HepG2 (cell line): ENCODE results near the gene WBP1. TPM values are rescaled to one million over a fixed set of nuclear protein-coding genes. Genes with fewer than 3 reads are reported as not detected.

Source experiments
- ATAC-seq: fragments of 200-7000 bp; cut with Tn5 transposase; 3 replicates; pipeline ENCODE4 v1.9.1; 2020; ENCODE audit warnings: mild to moderate bottlenecking, moderate library complexity
- BruUV-seq: library from RNA; stranded (reverse); fragments of 400-500 nt; replicated peaks from 2 replicates; lab custom pipeline; 2021; lab: Mats Ljungman, UMichigan
- CTCF ChIA-PET: fragments of 300-600 bp; formaldehyde crosslinking; extraction: SDS; loops from one replicate; lab custom pipeline; 2021; ENCODE audit warnings: low total read pairs, inconsistent platforms, low intra/inter-chr PET ratio; lab: Yijun Ruan, JAX
- POLR2A ChIA-PET: fragments of 350-600 bp; sonication (Branson Sonifier 250); formaldehyde crosslinking; loops from one replicate; lab custom pipeline; 2020; ENCODE audit warnings: antibody characterized with exemption, inconsistent platforms; lab: Yijun Ruan, JAX
- DNase-seq: peaks from one replicate; pipeline ENCODE4 v3.0.0-alpha.2; 2015; ENCODE audit warnings: low spot score
- FAIRE-seq: peaks from 3 replicates; lab custom pipeline; 2011; peaks lifted over from hg19 to GRCh38; lab: Jason Lieb, UNC
- H2AFZ ChIP-seq: one replicate; pipeline ENCODE4 v1.6.1; 2011; ENCODE audit warnings: low read length, inconsistent platforms
- H3K27ac ChIP-seq: fragments of 300-600 bp; 3 replicates; pipeline ENCODE4 v1.8.0; 2011; ENCODE audit warnings: mixed run types, mild to moderate bottlenecking, mixed read lengths, low read length, inconsistent platforms; ENCODE audit not compliant: insufficient read depth; ENCODE audit errors: extremely low read length
- H3K27me3 ChIP-seq, 2 experiments: fragments of 200-600 bp in 1 of 2; 2 replicates in 1 of 2; 3 replicates in 1 of 2; pipeline versions ENCODE4 v1.6.0 to v1.8.0; 2011; ENCODE audit warnings: low read length in 2 of 2, mild to moderate bottlenecking in 2 of 2, moderate library complexity in 2 of 2, inconsistent platforms in 1 of 2; ENCODE audit not compliant: insufficient read depth in 2 of 2, control insufficient read depth in 1 of 2
- H3K36me3 ChIP-seq, 2 experiments: fragments of 200-600 bp in 1 of 2; replicated peaks in 1 of 2; 2 replicates in 1 of 2; 3 replicates in 1 of 2; pipeline versions ENCODE4 v1.5.1 to v1.8.0; 2011; ENCODE audit warnings: low read length in 2 of 2, inconsistent platforms in 1 of 2; ENCODE audit not compliant: insufficient read depth in 2 of 2, control insufficient read depth in 1 of 2
- H3K4me1 ChIP-seq: 2 replicates; pipeline ENCODE4 v1.5.1; 2012; ENCODE audit warnings: low read length, inconsistent platforms; ENCODE audit not compliant: insufficient read depth
- H3K4me2 ChIP-seq: 2 replicates; pipeline ENCODE4 v1.6.0; 2011; ENCODE audit warnings: low read depth, low read length, inconsistent platforms
- H3K4me3 ChIP-seq, 3 experiments: fragments of 200-600 bp in 1 of 3; sonication (generic), shearing (Covaris generic) in 1 of 3; replicated peaks in 1 of 3; 2 replicates each; pipeline ENCODE4 v1.5.1; 2011 to 2016; ENCODE audit warnings: low read length in 3 of 3, inconsistent platforms in 2 of 3, low read depth in 2 of 3, mild to moderate bottlenecking in 2 of 3, control low read depth in 1 of 3, mixed read lengths in 1 of 3; ENCODE audit not compliant: insufficient read depth in 1 of 3
- H3K79me2 ChIP-seq: one replicate; pipeline ENCODE4 v1.6.1; 2011; ENCODE audit warnings: low read length, inconsistent platforms; ENCODE audit not compliant: insufficient read depth
- H3K9ac ChIP-seq: 2 replicates; pipeline ENCODE4 v1.6.0; 2011; ENCODE audit warnings: mild to moderate bottlenecking, low read depth, low read length, inconsistent platforms; ENCODE audit not compliant: insufficient read depth
- H3K9me3 ChIP-seq: 2 replicates; pipeline ENCODE4 v1.5.1; 2012; ENCODE audit warnings: mild to moderate bottlenecking, low read length
- H4K20me1 ChIP-seq: 2 replicates; pipeline ENCODE4 v1.6.0; 2011; ENCODE audit warnings: inconsistent platforms, mild to moderate bottlenecking, low read length, moderate library complexity; ENCODE audit not compliant: insufficient read depth
- ERF ChIP-seq: IDR thresholded peaks from 2 replicates; pipeline ENCODE4 v1.6.1; 2018; ENCODE audit warnings: missing biosample characterization, missing genetic modification reagents
- GPN1 ChIP-seq: sonication (generic); formaldehyde crosslinking; IDR thresholded peaks from 2 replicates; pipeline ENCODE4 v1.5.1; 2020; ENCODE audit warnings: missing genetic modification reagents, borderline replicate concordance
- NFIC ChIP-seq: IDR thresholded peaks from 2 replicates; pipeline ENCODE4 v1.6.1; 2012; ENCODE audit warnings: mild to moderate bottlenecking, low read length, inconsistent platforms
- ONECUT2 ChIP-seq: sonication (generic); formaldehyde crosslinking; IDR thresholded peaks from 2 replicates; pipeline ENCODE4 v1.4.0; 2020; ENCODE audit warnings: missing genetic modification reagents
- ZNF232 ChIP-seq: sonication (generic); formaldehyde crosslinking; IDR thresholded peaks from 2 replicates; pipeline ENCODE4 v1.4.0; 2020; ENCODE audit warnings: missing genetic modification reagents, borderline replicate concordance
- ZNF24 ChIP-seq: fragments of 450-650 bp; IDR thresholded peaks from 2 replicates; pipeline ENCODE4 v1.6.1; 2017; ENCODE audit warnings: antibody characterized with exemption, mild to moderate bottlenecking
- ZNF263 ChIP-seq: sonication (generic); formaldehyde crosslinking; IDR thresholded peaks from 2 replicates; pipeline ENCODE4 v1.4.0; 2020; ENCODE audit warnings: missing genetic modification reagents
- ZNF567 ChIP-seq: sonication (generic); formaldehyde crosslinking; IDR thresholded peaks from 2 replicates; pipeline ENCODE4 v1.8.1; 2023; ENCODE audit warnings: mild to moderate bottlenecking, missing genetic modification reagents, borderline replicate concordance
- ZNF775 ChIP-seq: sonication (generic); formaldehyde crosslinking; IDR thresholded peaks from 2 replicates; pipeline ENCODE4 v1.4.0; 2020; ENCODE audit warnings: missing genetic modification reagents, mild to moderate bottlenecking, moderate library complexity, borderline replicate concordance
- WGBS: methylation state at CpG from one replicate; pipeline ENCODE4 v1.1.6; 2017; ENCODE audit warnings: low lambda C conversion rate; 5-methylcytosine and 5-hydroxymethylcytosine counted together
- in situ Hi-C: cut with HindIII; loops from 2 replicates; pipeline ENCODE4 v1.10.0; 2017; ENCODE audit warnings: low pct_unique_long_range_greater_than_20kb; ENCODE audit not compliant: extremely low pct_ligation_motif_present
- intact Hi-C: fragments of 100-400 bp; cut with micrococcal nuclease; formaldehyde crosslinking; loops from one replicate; pipeline ENCODE4 v1.10.0; 2022; ENCODE audit not compliant: unreplicated experiment
- polyA plus RNA-seq, 8 experiments: library from polyadenylated mRNA; depleted of rRNA in 3 of 8; stranded (reverse) in 7 of 8; unstranded in 1 of 8; fragments of >200 nt; fragmentation: Illumina TruSeq in 4 of 8; extraction: Trizol in 4 of 8; gene quantifications; 2 replicates each; pipeline versions ENCODE4 v1.2.1 to v1.2.3, GENCODE V29; 2011 to 2016; ENCODE audit warnings: low read depth in 4 of 8, missing spikeins in 1 of 8, mixed read lengths in 1 of 8; ENCODE audit not compliant: insufficient read depth in 1 of 8
- total RNA-seq, 5 experiments: library from RNA; depleted of rRNA; stranded (reverse); fragments of >200 nt; fragmentation: Illumina TruSeq; extraction: Trizol; gene quantifications; 2 replicates each; pipeline ENCODE4 v1.2.3, GENCODE V29; 2016; ENCODE audit warnings: low read depth in 1 of 5
- TF ChIP-seq, protein P1 (sequence below): IDR thresholded peaks from 2 replicates; pipeline ENCODE4 v1.6.1; 2018; ENCODE audit warnings: missing genetic modification reagents, mild to moderate bottlenecking, missing compliant biosample characterization
- TF ChIP-seq, protein P2 (sequence below): sonication (generic); formaldehyde crosslinking; IDR thresholded peaks from 2 replicates; pipeline ENCODE4 v1.8.1; 2023; ENCODE audit warnings: mild to moderate bottlenecking, missing genetic modification reagents
- TF ChIP-seq, protein P3 (sequence below): sonication (generic); formaldehyde crosslinking; IDR thresholded peaks from 2 replicates; pipeline ENCODE4 v1.5.1; 2020; ENCODE audit warnings: mild to moderate bottlenecking, missing genetic modification reagents, borderline replicate concordance

WBP1 gene
- total and polyA plus RNA-seq, 2 of the 13 experiments (the other 11 are each of a cell fraction or from before 2014, with no cell fraction given): 38.8 to 85.7 TPM

DNA sequence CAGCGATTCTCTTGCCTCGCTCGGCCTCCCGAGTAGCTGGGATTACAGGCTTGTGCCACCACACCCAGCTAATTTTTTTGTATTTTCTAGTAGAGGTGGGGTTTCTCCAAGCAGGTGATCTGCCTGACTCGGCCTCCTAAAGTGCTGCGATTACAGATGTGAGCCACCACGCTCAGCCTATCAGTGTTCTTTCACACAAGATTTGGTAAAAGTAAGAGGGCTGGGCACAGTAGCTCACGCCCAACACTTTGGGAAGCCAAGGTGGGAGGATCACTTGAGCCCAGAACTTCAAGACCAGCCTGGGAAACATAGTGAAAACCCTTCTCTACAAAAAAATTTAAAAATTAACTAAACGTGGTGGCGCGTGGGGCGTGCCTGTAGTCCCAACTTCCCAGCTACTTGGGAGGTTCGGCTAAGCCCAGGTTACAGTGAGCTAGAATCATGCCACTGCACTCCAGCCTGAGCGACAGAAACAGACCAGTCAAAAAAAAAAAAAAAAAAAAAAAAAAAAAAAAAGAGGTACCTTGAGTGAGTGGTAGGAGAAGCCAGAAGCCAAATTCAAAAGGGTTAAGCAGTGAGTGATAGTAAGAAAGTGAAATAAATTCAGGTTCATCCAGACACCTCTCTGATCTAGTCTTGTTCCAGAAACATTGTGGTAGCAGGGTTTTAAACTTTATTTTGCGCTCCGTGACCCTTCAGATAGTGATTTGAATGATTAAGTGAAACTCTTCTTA lies 13.3 kb downstream of the WBP1 start (continued):
- TF ChIP-seq ERF (CRISPR knock-in tag) (no peak), ZNF263 (peak; percentile 23; the same call in 1 of the 2 replicates), NFIC (0 out of 2 replicates have a peak, but pooled peaks have one; percentile 28)
- TF ChIP-seq, protein P1, sequence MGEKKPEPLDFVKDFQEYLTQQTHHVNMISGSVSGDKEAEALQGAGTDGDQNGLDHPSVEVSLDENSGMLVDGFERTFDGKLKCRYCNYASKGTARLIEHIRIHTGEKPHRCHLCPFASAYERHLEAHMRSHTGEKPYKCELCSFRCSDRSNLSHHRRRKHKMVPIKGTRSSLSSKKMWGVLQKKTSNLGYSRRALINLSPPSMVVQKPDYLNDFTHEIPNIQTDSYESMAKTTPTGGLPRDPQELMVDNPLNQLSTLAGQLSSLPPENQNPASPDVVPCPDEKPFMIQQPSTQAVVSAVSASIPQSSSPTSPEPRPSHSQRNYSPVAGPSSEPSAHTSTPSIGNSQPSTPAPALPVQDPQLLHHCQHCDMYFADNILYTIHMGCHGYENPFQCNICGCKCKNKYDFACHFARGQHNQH (CRISPR knock-in tag): no peak

DNA sequence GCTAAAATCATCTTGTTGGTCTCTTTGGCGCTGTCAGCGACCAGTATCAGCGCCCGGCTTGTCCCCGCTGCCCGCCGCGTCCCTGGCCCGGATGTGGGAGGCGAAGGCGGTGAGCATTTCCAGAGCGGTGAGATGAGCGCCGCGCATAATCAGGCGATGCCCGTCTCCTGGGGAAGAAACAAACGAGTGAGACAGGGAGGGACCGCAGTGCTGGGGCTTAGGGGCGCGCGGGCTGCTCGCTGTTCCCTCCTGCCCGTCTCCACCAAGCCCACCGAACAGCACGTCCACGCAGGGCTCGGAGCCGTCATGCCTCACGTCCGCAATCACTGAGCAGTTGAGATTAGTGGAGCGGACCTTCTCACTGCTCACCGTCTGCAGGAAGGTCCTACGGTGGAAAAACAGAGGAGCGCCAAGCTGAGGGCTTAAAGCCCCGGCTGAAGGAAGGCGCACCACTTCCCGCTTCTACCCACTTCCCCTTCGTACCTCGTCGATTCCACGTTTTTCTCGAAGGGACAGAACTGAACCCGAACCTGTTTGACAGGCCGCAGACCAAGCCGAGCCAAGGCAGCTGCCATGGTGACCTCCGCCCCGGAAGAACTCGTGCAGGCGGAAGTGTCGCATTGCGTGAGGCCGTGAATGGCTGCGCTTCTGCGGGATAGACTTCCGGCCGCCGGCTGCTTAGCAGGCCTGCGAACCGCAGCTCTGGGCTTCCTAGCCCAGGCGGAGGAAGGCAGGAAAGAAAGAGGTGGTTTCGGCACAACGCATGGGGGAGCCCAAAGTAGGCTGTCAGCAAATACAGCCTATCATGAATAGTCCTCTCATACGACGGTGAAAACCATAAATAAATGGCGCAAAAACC lies 14.1 kb downstream of the WBP1 start, which contains the start of gene MRPL53:
Gene MRPL53 (minus strand): TSS at position 595 of the 859 bp plus-strand sequence. CDS start 20 bp downstream, at position 575.
- POLR2A ChIA-PET: interaction anchor here (0.8 to 20.6 kb wide), 19 partner anchors 9 to 273 kb away, joined by 3 to 795 read pairs (median 9); partner anchors contain the start of genes AUP1, CCDC142, DQX1 and HTRA2
- CTCF ChIA-PET: no interaction called here
- FAIRE-seq (peak; percentile 78), DNase-seq (peak; percentile 92), ATAC-seq (peak; percentile 87)
- H3K9me3 ChIP-seq: no peaks in the 10 kb centered on the region
- in situ Hi-C loops: no loop called here
- peaks cover 52% of the 10 kb centered on the region for H3K4me1 ChIP-seq
- 2% methylated on average over 62 of the region's 66 CpGs for WGBS
- peaks cover 7 to 16% of the 10 kb centered on the region in 2 experiments for H3K36me3 ChIP-seq
- peak within 1 kb of the TSS; percentile 67 to 91 (median 83) for H3K4me3 ChIP-seq
- intact Hi-C loops: loop anchor here (1.0 to 2.0 kb wide), 2 partner anchors 14 to 57 kb away; partner anchors contain the start of genes AUP1, HTRA2 and WBP1
- peak within 1 kb of the TSS; percentile 86 for H3K9ac ChIP-seq
- peaks cover 4% of the 10 kb centered on the region for H3K79me2 ChIP-seq
- H3K27ac ChIP-seq: peak within 1 kb of the TSS; percentile 83
- peak within 1 kb of the TSS; percentile 21 for H2AFZ ChIP-seq
- TSS peak; percentile 67 for BruUV-seq
- no peaks in the 10 kb centered on the region for H4K20me1 ChIP-seq
- peak within 1 kb of the TSS; percentile 95 for H3K4me2 ChIP-seq
- no peaks in the 10 kb centered on the region; a peak in 1 of 5 replicates for H3K27me3 ChIP-seq
- TF ChIP-seq ONECUT2 (no peak), ZNF24 (no peak), ZNF567 (CRISPR knock-in tag) (peak; percentile 99), GPN1 (CRISPR knock-in tag) (no peak; the same call in 1 of the 2 replicates), ZNF232 (CRISPR knock-in tag) (peak; percentile 94; the same call in 1 of the 2 replicates), ZNF775 (CRISPR knock-in tag) (peak; percentile 16)
- TF ChIP-seq, protein P2, sequence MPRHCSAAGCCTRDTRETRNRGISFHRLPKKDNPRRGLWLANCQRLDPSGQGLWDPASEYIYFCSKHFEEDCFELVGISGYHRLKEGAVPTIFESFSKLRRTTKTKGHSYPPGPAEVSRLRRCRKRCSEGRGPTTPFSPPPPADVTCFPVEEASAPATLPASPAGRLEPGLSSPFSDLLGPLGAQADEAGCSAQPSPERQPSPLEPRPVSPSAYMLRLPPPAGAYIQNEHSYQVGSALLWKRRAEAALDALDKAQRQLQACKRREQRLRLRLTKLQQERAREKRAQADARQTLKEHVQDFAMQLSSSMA (CRISPR knock-in tag): peak; percentile 98
- TF ChIP-seq, protein P3, sequence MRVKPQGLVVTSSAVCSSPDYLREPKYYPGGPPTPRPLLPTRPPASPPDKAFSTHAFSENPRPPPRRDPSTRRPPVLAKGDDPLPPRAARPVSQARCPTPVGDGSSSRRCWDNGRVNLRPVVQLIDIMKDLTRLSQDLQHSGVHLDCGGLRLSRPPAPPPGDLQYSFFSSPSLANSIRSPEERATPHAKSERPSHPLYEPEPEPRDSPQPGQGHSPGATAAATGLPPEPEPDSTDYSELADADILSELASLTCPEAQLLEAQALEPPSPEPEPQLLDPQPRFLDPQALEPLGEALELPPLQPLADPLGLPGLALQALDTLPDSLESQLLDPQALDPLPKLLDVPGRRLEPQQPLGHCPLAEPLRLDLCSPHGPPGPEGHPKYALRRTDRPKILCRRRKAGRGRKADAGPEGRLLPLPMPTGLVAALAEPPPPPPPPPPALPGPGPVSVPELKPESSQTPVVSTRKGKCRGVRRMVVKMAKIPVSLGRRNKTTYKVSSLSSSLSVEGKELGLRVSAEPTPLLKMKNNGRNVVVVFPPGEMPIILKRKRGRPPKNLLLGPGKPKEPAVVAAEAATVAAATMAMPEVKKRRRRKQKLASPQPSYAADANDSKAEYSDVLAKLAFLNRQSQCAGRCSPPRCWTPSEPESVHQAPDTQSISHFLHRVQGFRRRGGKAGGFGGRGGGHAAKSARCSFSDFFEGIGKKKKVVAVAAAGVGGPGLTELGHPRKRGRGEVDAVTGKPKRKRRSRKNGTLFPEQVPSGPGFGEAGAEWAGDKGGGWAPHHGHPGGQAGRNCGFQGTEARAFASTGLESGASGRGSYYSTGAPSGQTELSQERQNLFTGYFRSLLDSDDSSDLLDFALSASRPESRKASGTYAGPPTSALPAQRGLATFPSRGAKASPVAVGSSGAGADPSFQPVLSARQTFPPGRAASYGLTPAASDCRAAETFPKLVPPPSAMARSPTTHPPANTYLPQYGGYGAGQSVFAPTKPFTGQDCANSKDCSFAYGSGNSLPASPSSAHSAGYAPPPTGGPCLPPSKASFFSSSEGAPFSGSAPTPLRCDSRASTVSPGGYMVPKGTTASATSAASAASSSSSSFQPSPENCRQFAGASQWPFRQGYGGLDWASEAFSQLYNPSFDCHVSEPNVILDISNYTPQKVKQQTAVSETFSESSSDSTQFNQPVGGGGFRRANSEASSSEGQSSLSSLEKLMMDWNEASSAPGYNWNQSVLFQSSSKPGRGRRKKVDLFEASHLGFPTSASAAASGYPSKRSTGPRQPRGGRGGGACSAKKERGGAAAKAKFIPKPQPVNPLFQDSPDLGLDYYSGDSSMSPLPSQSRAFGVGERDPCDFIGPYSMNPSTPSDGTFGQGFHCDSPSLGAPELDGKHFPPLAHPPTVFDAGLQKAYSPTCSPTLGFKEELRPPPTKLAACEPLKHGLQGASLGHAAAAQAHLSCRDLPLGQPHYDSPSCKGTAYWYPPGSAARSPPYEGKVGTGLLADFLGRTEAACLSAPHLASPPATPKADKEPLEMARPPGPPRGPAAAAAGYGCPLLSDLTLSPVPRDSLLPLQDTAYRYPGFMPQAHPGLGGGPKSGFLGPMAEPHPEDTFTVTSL: peak; percentile 72
